GM12878 (cell line): Measurements from ENCODE around the gene NEMP2.

Source experiments
- CREM ChIP-seq: IDR thresholded peaks from 2 replicates; pipeline ENCODE4 v1.6.1; 2014; ENCODE audit warnings: antibody characterized with exemption, low read depth
- DPF2 ChIP-seq: fragments of 450-650 bp; IDR thresholded peaks from 2 replicates; pipeline ENCODE4 v1.6.1; 2017; ENCODE audit warnings: mild to moderate bottlenecking
- ETV6 ChIP-seq, 2 experiments: fragments of 450-650 bp in 1 of 2; IDR thresholded peaks in 1 of 2; conservative IDR thresholded peaks in 1 of 2; 2 replicates each; pipeline ENCODE4 v1.6.1; 2014; ENCODE audit warnings: antibody characterized with exemption in 1 of 2, borderline replicate concordance in 1 of 2, low read depth in 1 of 2, mild to moderate bottlenecking in 1 of 2, moderate library complexity in 1 of 2
- EZH2 ChIP-seq: IDR thresholded peaks from 2 replicates; pipeline ENCODE4 v1.6.1; 2012; ENCODE audit warnings: low read depth, mild to moderate bottlenecking, control low read depth, inconsistent platforms, low read length, borderline replicate concordance; ENCODE audit not compliant: control insufficient read depth
- MEF2B ChIP-seq: fragments of 450-650 bp; IDR thresholded peaks from 2 replicates; pipeline ENCODE4 v1.6.1; 2018; ENCODE audit warnings: mild to moderate bottlenecking, moderate library complexity; ENCODE audit not compliant: partially characterized antibody, poor library complexity, severe bottlenecking
- MXI1 ChIP-seq: fragments of 150-350 bp; IDR thresholded peaks from 2 replicates; pipeline ENCODE4 v1.6.1; 2011; ENCODE audit warnings: low read depth, mild to moderate bottlenecking, inconsistent platforms, low read length, improper control_type of control experiment
- POLR2A ChIP-seq: IDR thresholded peaks from 2 replicates; pipeline ENCODE4 v1.6.1; 2011; ENCODE audit warnings: low read depth, mild to moderate bottlenecking, low read length
- SP1 ChIP-seq: IDR thresholded peaks from one replicate; pipeline ENCODE4 v1.6.1; 2011; ENCODE audit warnings: low read depth, low read length
- TF ChIP-seq, protein P1 (sequence below), 3 experiments: IDR thresholded peaks in 2 of 3; conservative IDR thresholded peaks in 1 of 3; 2 replicates each; pipeline ENCODE4 v1.5.1; 2011; ENCODE audit warnings: low read depth in 3 of 3, low read length in 3 of 3, mild to moderate bottlenecking in 3 of 3, control low read depth in 2 of 3, moderate library complexity in 2 of 3, inconsistent platforms in 1 of 3, mixed read lengths in 1 of 3; ENCODE audit not compliant: control insufficient read depth in 2 of 3, insufficient read depth in 1 of 3; ENCODE audit errors: extremely low read depth in 1 of 3
- TF ChIP-seq, protein P2 (sequence below): IDR thresholded peaks from 2 replicates; pipeline ENCODE4 v1.6.1; 2011; ENCODE audit warnings: low read depth, low read length, improper control_type of control experiment, borderline replicate concordance

DNA sequence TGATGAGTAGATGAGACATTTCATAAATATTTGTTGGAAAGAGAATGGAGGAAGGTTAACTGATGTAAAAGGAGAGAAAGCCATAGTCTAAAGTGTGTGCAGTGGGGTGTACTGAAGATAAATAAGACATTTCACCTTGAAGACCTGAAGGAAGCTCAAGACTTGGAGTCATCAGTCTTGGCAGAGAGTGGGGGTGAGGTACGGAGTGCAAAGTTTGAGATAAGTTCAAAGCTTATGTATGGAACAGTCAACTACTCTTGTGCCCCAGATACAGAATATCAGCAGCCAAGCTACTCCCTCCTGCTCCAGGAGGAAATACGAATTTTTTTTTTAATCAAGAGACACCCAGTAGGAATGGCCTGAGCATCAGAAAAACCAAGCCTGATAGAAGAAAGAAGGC, 30.3 kb upstream of the NEMP2 start:
- TF ChIP-seq, protein P1, sequence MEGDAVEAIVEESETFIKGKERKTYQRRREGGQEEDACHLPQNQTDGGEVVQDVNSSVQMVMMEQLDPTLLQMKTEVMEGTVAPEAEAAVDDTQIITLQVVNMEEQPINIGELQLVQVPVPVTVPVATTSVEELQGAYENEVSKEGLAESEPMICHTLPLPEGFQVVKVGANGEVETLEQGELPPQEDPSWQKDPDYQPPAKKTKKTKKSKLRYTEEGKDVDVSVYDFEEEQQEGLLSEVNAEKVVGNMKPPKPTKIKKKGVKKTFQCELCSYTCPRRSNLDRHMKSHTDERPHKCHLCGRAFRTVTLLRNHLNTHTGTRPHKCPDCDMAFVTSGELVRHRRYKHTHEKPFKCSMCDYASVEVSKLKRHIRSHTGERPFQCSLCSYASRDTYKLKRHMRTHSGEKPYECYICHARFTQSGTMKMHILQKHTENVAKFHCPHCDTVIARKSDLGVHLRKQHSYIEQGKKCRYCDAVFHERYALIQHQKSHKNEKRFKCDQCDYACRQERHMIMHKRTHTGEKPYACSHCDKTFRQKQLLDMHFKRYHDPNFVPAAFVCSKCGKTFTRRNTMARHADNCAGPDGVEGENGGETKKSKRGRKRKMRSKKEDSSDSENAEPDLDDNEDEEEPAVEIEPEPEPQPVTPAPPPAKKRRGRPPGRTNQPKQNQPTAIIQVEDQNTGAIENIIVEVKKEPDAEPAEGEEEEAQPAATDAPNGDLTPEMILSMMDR (IDR thresholded peaks at IDR 0.05 in 2 of 3, conservative IDR thresholded peaks at IDR 0.05 in 1 of 3; ENCODE audit: control insufficient read depth in 2 of 3, extremely low read depth in 1 of 3, insufficient read depth in 1 of 3, low read depth in 3 of 3, low read length in 3 of 3) = no peak
- TF ChIP-seq EZH2 (no peak), POLR2A (no peak), MEF2B (no peak), ETV6 (conservative IDR thresholded peaks at IDR 0.05 in 1 of 2, IDR thresholded peaks at IDR 0.05 in 1 of 2; ENCODE audit: borderline replicate concordance in 1 of 2, low read depth in 1 of 2) (no peak), CREM (no peak), SP1 (no peak), MXI1 (no peak), DPF2 (no peak)
- TF ChIP-seq, protein P2, sequence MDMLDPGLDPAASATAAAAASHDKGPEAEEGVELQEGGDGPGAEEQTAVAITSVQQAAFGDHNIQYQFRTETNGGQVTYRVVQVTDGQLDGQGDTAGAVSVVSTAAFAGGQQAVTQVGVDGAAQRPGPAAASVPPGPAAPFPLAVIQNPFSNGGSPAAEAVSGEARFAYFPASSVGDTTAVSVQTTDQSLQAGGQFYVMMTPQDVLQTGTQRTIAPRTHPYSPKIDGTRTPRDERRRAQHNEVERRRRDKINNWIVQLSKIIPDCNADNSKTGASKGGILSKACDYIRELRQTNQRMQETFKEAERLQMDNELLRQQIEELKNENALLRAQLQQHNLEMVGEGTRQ = no peak
